Right hindlimb (tissue), 1 donor: Measurements from ENCODE around the gene ZNF366.

Experiments used
- DNase-seq: peaks from one replicate; pipeline ENCODE4 v3.0.0-alpha.2; 2018

ZNF366 gene

GRCh38 chr5:72489536-72489935, 17.7 kb downstream of the ZNF366 start:
- no peak for DNase-seq

GRCh38 chr5:72488756-72489155, 18.5 kb downstream of the ZNF366 start:
- no peak for DNase-seq

GRCh38 chr5:72487177-72487576, 20.0 kb downstream of the ZNF366 start:
- no peak for DNase-seq

GRCh38 chr5:72486371-72486770, 20.8 kb downstream of the ZNF366 start:
- DNase-seq, result no peak

- peak; percentile 62 for DNase-seq
Observed at GRCh38 chr5:72485430-72485974, 21.7 kb downstream of the ZNF366 start.

- DNase-seq, result no peak
Observed at GRCh38 chr5:72482046-72482445, 25.2 kb downstream of the ZNF366 start.

- no peak for DNase-seq
Observed at GRCh38 chr5:72480841-72481240, 26.4 kb downstream of the ZNF366 start.

- DNase-seq, result no peak
Observed at GRCh38 chr5:72479921-72480320, 27.3 kb downstream of the ZNF366 start.

- DNase-seq, result no peak
Observed at GRCh38 chr5:72478684-72479083, 28.5 kb downstream of the ZNF366 start.

- no peak for DNase-seq
Observed at GRCh38 chr5:72478276-72478675, 28.9 kb downstream of the ZNF366 start.

GRCh38 chr5:72477644-72478043, 29.6 kb downstream of the ZNF366 start:
- DNase-seq, result no peak

- no peak for DNase-seq
Observed at GRCh38 chr5:72477176-72477575, 30.0 kb downstream of the ZNF366 start.

- DNase-seq, result no peak
Observed at GRCh38 chr5:72476721-72477120, 30.5 kb downstream of the ZNF366 start.

GRCh38 chr5:72476275-72476674, 30.9 kb downstream of the ZNF366 start:
- DNase-seq, result no peak

GRCh38 chr5:72474516-72474915, 32.7 kb downstream of the ZNF366 start:
- no peak for DNase-seq

- DNase-seq, result no peak
Observed at GRCh38 chr5:72474046-72474500, 33.1 kb downstream of the ZNF366 start.

GRCh38 chr5:72472666-72473422, 34.4 kb downstream of the ZNF366 start:
- no peak for DNase-seq

- DNase-seq, result no peak
Observed at GRCh38 chr5:72472031-72472430, 35.2 kb downstream of the ZNF366 start.

GRCh38 chr5:72470826-72471225, 36.4 kb downstream of the ZNF366 start:
- no peak for DNase-seq

GRCh38 chr5:72468606-72469005, 38.6 kb downstream of the ZNF366 start:
- DNase-seq, result no peak

GRCh38 chr5:72468024-72468423, 39.2 kb downstream of the ZNF366 start:
- no peak for DNase-seq

GRCh38 chr5:72467461-72467860, 39.7 kb downstream of the ZNF366 start:
- DNase-seq, result no peak

GRCh38 chr5:72465601-72466563, 41.3 kb downstream of the ZNF366 start:
- no peak for DNase-seq

GRCh38 chr5:72465066-72465465, 42.1 kb downstream of the ZNF366 start:
- no peak for DNase-seq
